ENCODE measurements around the gene METRNL. TPM values are rescaled to one million over a fixed set of nuclear protein-coding genes. Genes with fewer than 3 reads are reported as not detected.

The METRNL gene
- total RNA-seq, 2 experiments from 2014 or later = 16.9 to 23.3 TPM

DNA sequence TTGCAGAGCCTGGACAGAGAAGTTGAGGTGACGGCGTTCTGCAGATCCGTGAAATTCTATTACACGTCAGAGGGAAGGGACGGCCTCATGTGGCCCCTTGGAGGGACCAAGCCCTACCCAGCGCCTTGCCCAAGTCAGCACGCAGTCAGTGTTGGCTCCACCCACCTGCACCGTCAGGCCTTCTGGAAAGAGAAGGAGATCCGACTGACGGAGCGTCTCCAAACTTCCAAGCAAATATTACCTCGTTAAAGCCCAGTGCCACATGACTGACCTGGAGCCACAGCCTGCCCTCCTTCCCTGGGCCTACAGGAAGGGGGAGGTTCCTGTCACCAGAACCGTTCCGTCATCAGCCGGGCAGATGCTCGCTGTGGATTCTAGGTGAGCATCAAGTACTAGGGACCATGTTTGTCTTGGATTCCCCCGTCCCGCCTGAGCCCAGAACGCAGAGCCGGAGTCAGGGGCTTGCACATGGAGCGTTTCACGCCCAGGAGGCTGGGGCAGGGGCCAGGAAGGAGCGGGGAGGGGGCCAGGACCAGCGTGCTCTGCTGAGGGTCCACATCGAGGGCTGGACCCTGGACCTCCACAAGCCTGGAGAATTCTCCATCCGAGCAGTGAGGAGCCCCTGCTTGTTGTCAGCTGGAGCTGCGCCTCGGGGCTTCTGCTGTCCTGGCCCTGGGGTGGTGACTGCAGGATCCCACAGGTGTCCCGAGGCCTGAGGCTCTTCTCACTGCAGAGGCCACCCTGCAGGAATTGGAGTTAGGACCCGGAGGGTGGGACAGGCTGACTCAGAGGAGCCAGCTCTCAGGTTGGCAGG lies 22.6 kb upstream of the METRNL start:
- intact Hi-C loops (cut with micrococcal nuclease; ENCODE audit: unreplicated experiment) = no loop called here
- no peak for DNase-seq (ENCODE audit: low spot score)
- no TSS peak for BruUV-seq (replicated peaks)
- Histone ChIP-seq H3K27ac (ENCODE audit: low read depth, low read length, poor library complexity, severe bottlenecking) (no peak overlapping the region), H3K4me3 (ENCODE audit: low read depth, low read length, poor library complexity, severe bottlenecking) (no peak overlapping the region), H3K4me2 (ENCODE audit: low read length) (no peak overlapping the region), H4K20me1 (ENCODE audit: insufficient read depth, low read length) (no peaks in the 10 kb centered on the region), H3K79me2 (ENCODE audit: insufficient read depth, low read depth, low read length) (no peaks in the 10 kb centered on the region), H3K9me3 (ENCODE audit: low read length) (no peaks in the 10 kb centered on the region), H3K36me3 (ENCODE audit: insufficient read depth, low read length) (no peaks in the 10 kb centered on the region), H2AFZ (ENCODE audit: low read length) (no peak overlapping the region), H3K4me1 (ENCODE audit: insufficient read depth, low read length, poor library complexity, severe bottlenecking) (peaks cover 24% of the 10 kb centered on the region), H3K9me2 (ENCODE audit: insufficient read depth, low read length) (no peaks in the 10 kb centered on the region)
- no peak for TF ChIP-seq EZH2phosphoT487 (IDR thresholded peaks at IDR 0.05; ENCODE audit: borderline replicate concordance, low read depth, low read length)
- TF ChIP-seq, protein P1, sequence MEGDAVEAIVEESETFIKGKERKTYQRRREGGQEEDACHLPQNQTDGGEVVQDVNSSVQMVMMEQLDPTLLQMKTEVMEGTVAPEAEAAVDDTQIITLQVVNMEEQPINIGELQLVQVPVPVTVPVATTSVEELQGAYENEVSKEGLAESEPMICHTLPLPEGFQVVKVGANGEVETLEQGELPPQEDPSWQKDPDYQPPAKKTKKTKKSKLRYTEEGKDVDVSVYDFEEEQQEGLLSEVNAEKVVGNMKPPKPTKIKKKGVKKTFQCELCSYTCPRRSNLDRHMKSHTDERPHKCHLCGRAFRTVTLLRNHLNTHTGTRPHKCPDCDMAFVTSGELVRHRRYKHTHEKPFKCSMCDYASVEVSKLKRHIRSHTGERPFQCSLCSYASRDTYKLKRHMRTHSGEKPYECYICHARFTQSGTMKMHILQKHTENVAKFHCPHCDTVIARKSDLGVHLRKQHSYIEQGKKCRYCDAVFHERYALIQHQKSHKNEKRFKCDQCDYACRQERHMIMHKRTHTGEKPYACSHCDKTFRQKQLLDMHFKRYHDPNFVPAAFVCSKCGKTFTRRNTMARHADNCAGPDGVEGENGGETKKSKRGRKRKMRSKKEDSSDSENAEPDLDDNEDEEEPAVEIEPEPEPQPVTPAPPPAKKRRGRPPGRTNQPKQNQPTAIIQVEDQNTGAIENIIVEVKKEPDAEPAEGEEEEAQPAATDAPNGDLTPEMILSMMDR (conservative IDR thresholded peaks at IDR 0.05; ENCODE audit: low read length) = no peak
- CTCF ChIA-PET (ENCODE audit: unreplicated experiment) = no interaction called here
- POLR2A ChIA-PET = interaction anchor here (0.6 kb wide), 1 partner anchor 22 kb away, joined by 3 read pairs; no protein-coding TSS in a partner anchor

DNA sequence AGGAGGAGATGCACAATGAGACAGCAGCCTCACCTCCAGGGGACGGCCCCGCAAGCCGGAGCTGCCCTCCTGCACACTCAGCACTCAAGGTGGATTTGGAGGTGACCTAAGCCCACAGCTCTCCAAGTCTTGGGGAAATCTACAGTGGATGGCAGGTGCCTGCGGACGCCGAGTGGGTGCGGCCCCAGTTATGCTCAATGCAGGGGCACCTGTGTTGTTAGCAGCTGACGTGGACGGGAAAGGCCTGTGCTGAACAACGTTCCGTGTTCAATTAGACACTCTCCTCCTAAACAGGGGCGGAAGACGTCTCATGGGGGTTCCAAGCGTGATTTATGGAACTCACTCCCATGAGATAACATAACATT lies 22.0 kb upstream of the METRNL start:
- H3K9me3 ChIP-seq (ENCODE audit: low read length) = no peaks in the 10 kb centered on the region
- H3K4me1 ChIP-seq (ENCODE audit: insufficient read depth, low read length, poor library complexity, severe bottlenecking) = peaks cover 18% of the 10 kb centered on the region
- H3K4me2 ChIP-seq (ENCODE audit: low read length) = no peak overlapping the region
- no peak overlapping the region for H3K4me3 ChIP-seq (ENCODE audit: low read depth, low read length, poor library complexity, severe bottlenecking)
- H3K9me2 ChIP-seq (ENCODE audit: insufficient read depth, low read length) = no peaks in the 10 kb centered on the region
- no peak for TF ChIP-seq EZH2phosphoT487 (IDR thresholded peaks at IDR 0.05; ENCODE audit: borderline replicate concordance, low read depth, low read length)
- TF ChIP-seq, protein P1 (conservative IDR thresholded peaks at IDR 0.05; ENCODE audit: low read length) = no peak
- DNase-seq (ENCODE audit: low spot score) = no peak
- H3K27ac ChIP-seq (ENCODE audit: low read depth, low read length, poor library complexity, severe bottlenecking) = no peak overlapping the region
- no TSS peak for BruUV-seq (replicated peaks)
- H2AFZ ChIP-seq (ENCODE audit: low read length) = no peak overlapping the region
- no peaks in the 10 kb centered on the region for H3K36me3 ChIP-seq (ENCODE audit: insufficient read depth, low read length)
- no peaks in the 10 kb centered on the region for H3K79me2 ChIP-seq (ENCODE audit: insufficient read depth, low read depth, low read length)
- ChIA-PET CTCF (ENCODE audit: unreplicated experiment) (no interaction called here), POLR2A (interaction anchor here (0.6 kb wide), 1 partner anchor 23 kb away, joined by 3 read pairs; no protein-coding TSS in a partner anchor)
- intact Hi-C loops (cut with micrococcal nuclease; ENCODE audit: unreplicated experiment) = no loop called here
- H4K20me1 ChIP-seq (ENCODE audit: insufficient read depth, low read length) = no peaks in the 10 kb centered on the region

- Histone ChIP-seq H3K27ac (ENCODE audit: low read depth, low read length, poor library complexity, severe bottlenecking) (no peak overlapping the region), H3K4me1 (ENCODE audit: insufficient read depth, low read length, poor library complexity, severe bottlenecking) (peaks cover 17% of the 10 kb centered on the region), H3K9me3 (ENCODE audit: low read length) (no peaks in the 10 kb centered on the region), H3K9me2 (ENCODE audit: insufficient read depth, low read length) (no peaks in the 10 kb centered on the region), H4K20me1 (ENCODE audit: insufficient read depth, low read length) (no peaks in the 10 kb centered on the region), H3K36me3 (ENCODE audit: insufficient read depth, low read length) (no peaks in the 10 kb centered on the region), H3K4me3 (ENCODE audit: low read depth, low read length, poor library complexity, severe bottlenecking) (no peak overlapping the region), H3K4me2 (ENCODE audit: low read length) (no peak overlapping the region), H2AFZ (ENCODE audit: low read length) (no peak overlapping the region), H3K79me2 (ENCODE audit: insufficient read depth, low read depth, low read length) (no peaks in the 10 kb centered on the region)
- no peak for DNase-seq (ENCODE audit: low spot score)
- CTCF ChIA-PET (ENCODE audit: unreplicated experiment) = interaction anchor here (0.5 kb wide), 1 partner anchor 41 kb away, joined by 4 read pairs; no protein-coding TSS in a partner anchor
- intact Hi-C loops (cut with micrococcal nuclease; ENCODE audit: unreplicated experiment) = no loop called here
- no TSS peak for BruUV-seq (replicated peaks)
- TF ChIP-seq, protein P1 (conservative IDR thresholded peaks at IDR 0.05; ENCODE audit: low read length) = no peak
- no peak for TF ChIP-seq EZH2phosphoT487 (IDR thresholded peaks at IDR 0.05; ENCODE audit: borderline replicate concordance, low read depth, low read length)
- POLR2A ChIA-PET = no interaction called here
These were observed 21.6 kb upstream of the METRNL start for GRCh38 chr17:83057793-83058265.

Data from OCI-LY7 (cell line).